Smooth muscle cell (in vitro differentiated cells): ENCODE measurements around the gene TBX1. TPM values are rescaled to one million over a fixed set of nuclear protein-coding genes. Genes with fewer than 3 reads are reported as not detected.

Experiments used
- DNase-seq: peaks from one replicate; lab custom pipeline; 2025; ENCODE audit not compliant: unreplicated experiment; lab: John Stamatoyannopoulos, UW
- H2AFZ ChIP-seq: fragments of 200-600 bp; sonication (generic); 2 replicates; pipeline ENCODE4 v1.6.0; 2016; ENCODE audit warnings: antibody characterized with exemption, low read depth, mild to moderate bottlenecking
- H3F3A ChIP-seq: fragments of 200-600 bp; sonication (generic); 2 replicates; pipeline ENCODE4 v1.6.0; 2017; ENCODE audit warnings: antibody characterized with exemption, low read depth
- H3K27ac ChIP-seq: fragments of 200-600 bp; sonication (generic); 2 replicates; pipeline ENCODE4 v1.5.1; 2016; ENCODE audit warnings: low read depth, mild to moderate bottlenecking
- H3K27me3 ChIP-seq: fragments of 200-600 bp; sonication (generic); 2 replicates; pipeline ENCODE4 v1.6.1; 2016; ENCODE audit warnings: low read depth, mild to moderate bottlenecking
- H3K36me3 ChIP-seq: fragments of 200-600 bp; sonication (generic); 2 replicates; pipeline ENCODE4 v1.5.1; 2016; ENCODE audit warnings: low read depth
- H3K4me1 ChIP-seq: fragments of 200-600 bp; sonication (generic); 2 replicates; pipeline ENCODE4 v1.5.1; 2016; ENCODE audit warnings: low read depth
- H3K4me2 ChIP-seq: fragments of 200-600 bp; sonication (generic); 2 replicates; pipeline ENCODE4 v1.6.0; 2016; ENCODE audit warnings: mild to moderate bottlenecking
- H3K4me3 ChIP-seq: fragments of 200-600 bp; sonication (generic); 2 replicates; pipeline ENCODE4 v1.5.1; 2016; ENCODE audit warnings: mild to moderate bottlenecking
- H3K79me2 ChIP-seq: fragments of 200-600 bp; sonication (generic); 2 replicates; pipeline ENCODE4 v1.6.0; 2016; ENCODE audit warnings: low read depth, mild to moderate bottlenecking
- H3K9ac ChIP-seq: fragments of 200-600 bp; sonication (generic); 2 replicates; pipeline ENCODE4 v1.6.0; 2016; ENCODE audit warnings: low read depth
- H3K9me3 ChIP-seq: fragments of 200-600 bp; sonication (generic); replicated peaks from 2 replicates; pipeline ENCODE4 v1.5.1; 2016; ENCODE audit warnings: low read depth
- H4K20me1 ChIP-seq: fragments of 200-600 bp; sonication (generic); 2 replicates; pipeline ENCODE4 v1.6.0; 2016; ENCODE audit warnings: low read depth
- WGBS: methylation state at CpG from one replicate; pipeline ENCODE4 v1.1.7; 2016; ENCODE audit warnings: low lambda C conversion rate; 5-methylcytosine and 5-hydroxymethylcytosine counted together
- polyA plus RNA-seq: library from polyadenylated mRNA; unstranded; fragments of >200 nt; fragmentation: Nextera tagmentation; extraction: Ambion mirVana; gene quantifications from 2 replicates; pipeline ENCODE4 v1.2.1, GENCODE V29; 2016
- total RNA-seq: library from RNA; depleted of rRNA; stranded (reverse); fragments of >200 nt; gene quantifications from 2 replicates; pipeline ENCODE4 v1.2.3, GENCODE V29; 2014
- TF ChIP-seq, protein P1 (sequence below): fragments of 200-600 bp; sonication (generic); IDR thresholded peaks from 2 replicates; pipeline ENCODE4 v1.5.1; 2017; ENCODE audit warnings: borderline replicate concordance, mild to moderate bottlenecking, antibody characterized with exemption; ENCODE audit not compliant: insufficient read depth, poor library complexity, severe bottlenecking

Gene TBX1
- total and polyA plus RNA-seq, 2 experiments from 2014 or later, result not detected

- TF ChIP-seq, protein P1, sequence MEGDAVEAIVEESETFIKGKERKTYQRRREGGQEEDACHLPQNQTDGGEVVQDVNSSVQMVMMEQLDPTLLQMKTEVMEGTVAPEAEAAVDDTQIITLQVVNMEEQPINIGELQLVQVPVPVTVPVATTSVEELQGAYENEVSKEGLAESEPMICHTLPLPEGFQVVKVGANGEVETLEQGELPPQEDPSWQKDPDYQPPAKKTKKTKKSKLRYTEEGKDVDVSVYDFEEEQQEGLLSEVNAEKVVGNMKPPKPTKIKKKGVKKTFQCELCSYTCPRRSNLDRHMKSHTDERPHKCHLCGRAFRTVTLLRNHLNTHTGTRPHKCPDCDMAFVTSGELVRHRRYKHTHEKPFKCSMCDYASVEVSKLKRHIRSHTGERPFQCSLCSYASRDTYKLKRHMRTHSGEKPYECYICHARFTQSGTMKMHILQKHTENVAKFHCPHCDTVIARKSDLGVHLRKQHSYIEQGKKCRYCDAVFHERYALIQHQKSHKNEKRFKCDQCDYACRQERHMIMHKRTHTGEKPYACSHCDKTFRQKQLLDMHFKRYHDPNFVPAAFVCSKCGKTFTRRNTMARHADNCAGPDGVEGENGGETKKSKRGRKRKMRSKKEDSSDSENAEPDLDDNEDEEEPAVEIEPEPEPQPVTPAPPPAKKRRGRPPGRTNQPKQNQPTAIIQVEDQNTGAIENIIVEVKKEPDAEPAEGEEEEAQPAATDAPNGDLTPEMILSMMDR, result no peak
- Histone ChIP-seq H3K27me3 (no peaks in the 10 kb centered on the region), H3K4me1 (no peaks in the 10 kb centered on the region), H3K4me2 (no peak overlapping the region), H2AFZ (no peak overlapping the region), H3F3A (no peaks in the 10 kb centered on the region), H3K36me3 (no peaks in the 10 kb centered on the region), H3K9ac (no peak overlapping the region), H3K27ac (no peak overlapping the region), H3K79me2 (no peaks in the 10 kb centered on the region), H4K20me1 (no peaks in the 10 kb centered on the region), H3K4me3 (no peak overlapping the region), H3K9me3 (no peaks in the 10 kb centered on the region)
- DNase-seq, result no peak
- WGBS, result 93% methylated on average over 22 of the region's 22 CpGs
Measured at GRCh38 chr22:19785461-19786263, 25.1 kb downstream of the TBX1 start.

DNA sequence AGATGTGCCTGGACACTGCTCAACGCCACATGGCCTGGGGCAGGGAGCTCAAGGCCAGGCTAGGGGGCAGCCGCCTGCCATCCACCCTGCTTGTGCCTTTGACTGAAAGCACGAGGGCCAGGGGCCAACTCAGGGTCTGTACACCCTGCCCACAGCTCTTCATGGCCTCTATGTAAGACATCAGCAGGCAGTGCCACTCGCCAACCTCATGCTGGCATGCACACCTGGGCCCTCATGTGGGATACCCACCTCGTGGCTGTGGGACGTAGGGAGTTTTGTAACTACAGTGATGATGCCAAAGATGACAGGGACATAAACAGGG, 25.6 kb downstream of the TBX1 start:
- H3F3A ChIP-seq, result no peaks in the 10 kb centered on the region
- no peak overlapping the region for H3K27ac ChIP-seq
- H3K4me3 ChIP-seq, result no peak overlapping the region
- DNase-seq, result no peak
- H4K20me1 ChIP-seq, result no peaks in the 10 kb centered on the region
- no peaks in the 10 kb centered on the region for H3K9me3 ChIP-seq
- H3K9ac ChIP-seq, result no peak overlapping the region
- H3K79me2 ChIP-seq, result no peaks in the 10 kb centered on the region
- no peak overlapping the region for H3K4me2 ChIP-seq
- no peaks in the 10 kb centered on the region for H3K4me1 ChIP-seq
- no peaks in the 10 kb centered on the region for H3K27me3 ChIP-seq
- no peaks in the 10 kb centered on the region for H3K36me3 ChIP-seq
- no peak overlapping the region for H2AFZ ChIP-seq
- TF ChIP-seq, protein P1, result no peak
- WGBS, result 93% methylated on average over 6 of the region's 6 CpGs

DNA sequence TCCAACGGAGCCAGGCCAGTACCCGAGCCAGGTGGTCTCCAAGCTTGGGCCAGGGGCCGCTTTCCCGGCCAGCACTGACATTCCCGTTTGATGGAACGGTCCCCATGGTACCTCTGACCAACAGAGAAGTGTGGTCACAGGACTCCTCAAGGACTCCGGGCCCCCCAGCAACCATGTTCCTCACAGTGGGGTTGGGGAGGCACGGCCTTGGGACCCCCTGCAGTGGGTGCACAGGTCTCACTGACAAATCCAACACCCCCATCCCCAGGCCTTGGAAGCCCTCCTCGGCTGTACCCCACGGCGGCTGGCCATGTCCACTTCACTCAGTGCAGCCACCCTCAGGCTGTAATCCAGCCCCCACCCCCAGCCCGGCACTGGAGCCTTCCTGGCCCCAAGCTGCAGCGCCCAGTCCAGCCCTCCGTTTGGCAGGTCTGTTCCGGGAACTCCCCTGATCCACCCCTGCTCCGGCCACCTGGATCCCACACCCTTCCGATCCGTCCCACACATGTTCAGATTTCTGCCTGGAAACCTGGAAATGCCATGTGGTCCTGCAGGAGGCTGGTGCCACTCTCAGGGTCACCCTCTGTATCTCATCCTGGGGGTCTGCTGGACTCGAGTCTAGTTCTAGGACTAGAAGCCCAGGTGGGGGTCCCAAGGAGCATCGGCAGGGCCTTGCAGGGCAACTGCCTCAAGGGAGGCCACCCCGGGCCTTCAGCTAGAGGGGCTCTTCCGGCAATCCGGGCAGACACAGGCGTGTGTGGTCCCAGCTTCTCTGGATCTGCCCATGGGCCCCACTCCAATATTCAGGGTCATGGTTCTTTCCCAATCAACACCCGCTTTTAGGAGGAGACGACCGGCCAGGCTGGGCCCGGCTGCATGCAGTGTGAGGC, 26.6 kb downstream of the TBX1 start:
- Histone ChIP-seq H3K27ac (no peak overlapping the region), H4K20me1 (no peaks in the 10 kb centered on the region), H3K36me3 (no peaks in the 10 kb centered on the region), H3K27me3 (no peaks in the 10 kb centered on the region), H3K79me2 (no peaks in the 10 kb centered on the region), H3K9me3 (no peaks in the 10 kb centered on the region), H3F3A (no peaks in the 10 kb centered on the region), H3K4me3 (no peak overlapping the region), H3K9ac (no peak overlapping the region), H2AFZ (no peak overlapping the region), H3K4me2 (no peak overlapping the region), H3K4me1 (no peaks in the 10 kb centered on the region)
- TF ChIP-seq, protein P1, result no peak
- WGBS, result 94% methylated on average over 28 of the region's 28 CpGs
- DNase-seq, result no peak

GRCh38 chr22:19787849-19788141, 27.2 kb downstream of the TBX1 start:
- Histone ChIP-seq H2AFZ (no peak overlapping the region), H4K20me1 (no peaks in the 10 kb centered on the region), H3K9ac (no peak overlapping the region), H3K4me2 (no peak overlapping the region), H3F3A (no peaks in the 10 kb centered on the region), H3K79me2 (no peaks in the 10 kb centered on the region), H3K4me1 (no peaks in the 10 kb centered on the region), H3K36me3 (no peaks in the 10 kb centered on the region), H3K9me3 (no peaks in the 10 kb centered on the region), H3K27ac (no peak overlapping the region), H3K4me3 (no peak overlapping the region), H3K27me3 (no peaks in the 10 kb centered on the region)
- TF ChIP-seq, protein P1, result no peak
- no peak for DNase-seq
- WGBS, result 96% methylated on average over 9 of the region's 9 CpGs
